Ovary (tissue), 9 donors: Measurements from ENCODE around the gene FMNL2. TPM values are rescaled to one million over a fixed set of nuclear protein-coding genes. Genes with fewer than 3 reads are reported as not detected.

Source experiments
- DNase-seq, 5 donors: peaks; one replicate each; pipeline ENCODE4 v3.0.0-alpha.2; 2019 to 2020
- H3K27ac ChIP-seq, 2 donors: fragments of 200-600 bp; one replicate each; pipeline versions ENCODE4 v1.5.1 to v1.8.0; 2019 to 2022
- H3K27me3 ChIP-seq: fragments of 200-600 bp; one replicate; pipeline ENCODE4 v1.8.0; 2022
- H3K36me3 ChIP-seq: fragments of 200-600 bp; sonication (generic); one replicate; pipeline ENCODE4 v1.5.1; 2019
- H3K4me1 ChIP-seq: one replicate; pipeline ENCODE4 v1.8.1; 2013; ENCODE audit warnings: mild to moderate bottlenecking, moderate library complexity; ENCODE audit not compliant: insufficient read depth
- H3K4me3 ChIP-seq: fragments of 200-600 bp; sonication (generic); one replicate; pipeline ENCODE4 v1.5.1; 2017
- H3K9me3 ChIP-seq, 2 donors: fragments of 200-600 bp in 1 of 2; sonication (generic) in 1 of 2; one replicate each; pipeline versions ENCODE4 v1.5.1 to v1.8.1; 2013 to 2019; ENCODE audit warnings: mild to moderate bottlenecking in 1 of 2, moderate library complexity in 1 of 2
- CTCF ChIP-seq, 3 donors: fragments of 450-650 bp in 2 of 3; fragments of 200-600 bp in 1 of 3; IDR thresholded peaks; one replicate each; pipeline versions ENCODE4 v1.5.1 to v1.8.0; 2016 to 2022; ENCODE audit warnings: antibody characterized with exemption in 3 of 3, mild to moderate bottlenecking in 1 of 3
- EP300 ChIP-seq: sonication (generic); formaldehyde crosslinking; IDR thresholded peaks from one replicate; pipeline ENCODE4 v1.6.1; 2017; ENCODE audit warnings: antibody characterized with exemption
- POLR2A ChIP-seq: fragments of 450-650 bp; IDR thresholded peaks from one replicate; pipeline ENCODE4 v1.6.1; 2017; ENCODE audit warnings: antibody characterized with exemption, mild to moderate bottlenecking, moderate library complexity
- WGBS, 3 donors: extraction: QIAGEN DNeasy Blood & Tissue Kit in 1 of 3; methylation state at CpG; one replicate each; pipeline versions ENCODE4 v1.1.5 to v1.1.7; 2013 to 2017; 5-methylcytosine and 5-hydroxymethylcytosine counted together
- intact Hi-C, 4 donors: fragments of 100-400 bp; cut with DNase I; formaldehyde crosslinking; loops; one replicate each; pipeline versions ENCODE4 v1.11.0 to v1.15.1; 2022 to 2023
- polyA plus RNA-seq, 2 donors: library from polyadenylated mRNA; stranded (reverse); fragments of 200-250 nt in 1 of 2; fragments of 350-450 nt in 1 of 2; fragmentation: Illumina TruSeq in 1 of 2; extraction: RNeasy Lipid Tissue Mini Kit (QIAGEN cat#74804) in 1 of 2; gene quantifications; one replicate each; pipeline ENCODE4 v1.2.3, GENCODE V29; 2013 to 2014
- total RNA-seq, 7 donors: library from RNA; depleted of rRNA in 2 of 7; stranded (reverse); fragments of >200 nt in 2 of 7; fragmentation: NEBNext Ultra II Directional in 3 of 7; extraction: Animal tissue kit (Norgen Biotek cat#: 25700) in 3 of 7; gene quantifications; one replicate each; pipeline versions ENCODE4 v1.1.0 to v1.2.4, GENCODE V29; 2016 to 2023
- donor health status: DM: no; HTN: no; CAD: no; lungs with moderate emphysema.
- donor health status: DM: no; HTN: no; CAD: no.
- donor health status: Bipolar disorder and iron deficiency.
- donor health status: DM: yes; HTN: yes; CAD: no.
- donor health status: DM: no; HTN: no; CAD: no.
- donor health status: DM: yes; HTN: yes; CAD: no.

The FMNL2 gene
- total and polyA plus RNA-seq, 9 donors, result 30.3 to 89.1 (median 51.3) TPM

DNA sequence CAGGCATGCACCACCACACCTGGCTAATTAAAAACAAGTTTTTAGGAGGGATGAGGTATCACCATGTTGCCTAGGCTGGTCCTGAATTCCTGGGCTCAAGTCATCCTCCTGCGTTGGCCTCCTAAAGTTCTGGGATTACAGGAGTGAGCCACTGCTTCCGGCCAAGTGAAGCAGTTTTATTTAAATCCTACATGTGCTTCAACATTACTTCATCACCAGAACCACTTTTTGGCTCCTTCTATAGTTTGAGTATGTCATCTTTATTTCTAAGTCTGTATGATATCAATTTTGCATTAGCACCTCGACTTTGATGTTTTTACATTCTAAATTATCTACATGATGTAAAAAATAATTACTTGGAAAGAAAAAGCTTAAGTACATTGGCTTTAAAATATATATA lies 144.3 kb downstream of the FMNL2 start:
- no peaks in the 10 kb centered on the region for H3K27me3 ChIP-seq
- no peak for TF ChIP-seq EP300
- no peak for TF ChIP-seq POLR2A
- no peak for TF ChIP-seq CTCF (IDR thresholded peaks at IDR 0.05)
- DNase-seq, result no peak
- intact Hi-C loops, result no loop called here
- H3K4me1 ChIP-seq, result peaks cover 1% of the 10 kb centered on the region
- H3K4me3 ChIP-seq, result no peak overlapping the region
- H3K9me3 ChIP-seq, result no peaks in the 10 kb centered on the region
- WGBS, 3 donors, result 93 to 97% (median 93%) methylated on average over 3 of the region's 3 CpGs
- no peaks in the 10 kb centered on the region for H3K36me3 ChIP-seq
- no peak overlapping the region for H3K27ac ChIP-seq

- intact Hi-C loops, result no loop called here
- DNase-seq, result no peak
- Histone ChIP-seq H3K27ac (no peak overlapping the region), H3K4me3 (no peak overlapping the region), H3K36me3 (no peaks in the 10 kb centered on the region), H3K4me1 (peaks cover 1% of the 10 kb centered on the region), H3K9me3 (no peaks in the 10 kb centered on the region), H3K27me3 (no peaks in the 10 kb centered on the region)
- 90 to 93% (median 91%) methylated on average over 4 of the region's 4 CpGs for WGBS, 3 donors
- TF ChIP-seq CTCF (IDR thresholded peaks at IDR 0.05), result no peak
- no peak for TF ChIP-seq EP300
- no peak for TF ChIP-seq POLR2A
These were observed 145.9 kb downstream of the FMNL2 start for GRCh38 chr2:152480821-152481399.

- peaks cover 1% of the 10 kb centered on the region for H3K4me1 ChIP-seq
These were observed 147.1 kb downstream of the FMNL2 start for GRCh38 chr2:152481881-152482583.

More at GRCh38 chr2:152481881-152482583, 147.1 kb downstream of the FMNL2 start:
- TF ChIP-seq EP300, result no peak
- TF ChIP-seq POLR2A, result no peak
- TF ChIP-seq CTCF (IDR thresholded peaks at IDR 0.05), result no peak
- intact Hi-C loops, result no loop called here
- no peak for DNase-seq
- Histone ChIP-seq H3K9me3 (no peaks in the 10 kb centered on the region), H3K27ac (no peak overlapping the region), H3K27me3 (no peaks in the 10 kb centered on the region), H3K4me3 (no peak overlapping the region), H3K36me3 (no peaks in the 10 kb centered on the region)
- 95 to 97% (median 96%) methylated on average over 5 of the region's 5 CpGs for WGBS, 3 donors
